Lung (tissue), 12 donors: ENCODE results near the gene DLG4. TPM values are rescaled to one million over a fixed set of nuclear protein-coding genes. Genes with fewer than 3 reads are reported as not detected.

Experiments
- ATAC-seq: fragments of 200-7000 bp; cut with Tn5 transposase; one replicate; pipeline ENCODE4 v1.9.1; 2020; ENCODE audit warnings: moderate number of reproducible peaks; ENCODE audit not compliant: insufficient read depth, low FRiP score
- DNase-seq, 3 donors: peaks; one replicate each; pipeline ENCODE4 v3.0.0-alpha.2; 2013 to 2017
- H3K27ac ChIP-seq, 2 donors: one replicate each; pipeline ENCODE4 v1.5.1; 2013; ENCODE audit warnings: mild to moderate bottlenecking in 2 of 2, moderate library complexity in 2 of 2, control low read depth in 1 of 2, inconsistent platforms in 1 of 2, low read depth in 1 of 2, low read length in 1 of 2
- H3K27me3 ChIP-seq, 3 donors: one replicate each; pipeline ENCODE4 v1.5.1; 2013; ENCODE audit warnings: low read length in 2 of 3; ENCODE audit not compliant: control insufficient read depth in 3 of 3, insufficient read depth in 3 of 3
- H3K36me3 ChIP-seq, 4 donors: one replicate each; pipeline ENCODE4 v1.5.1; 2013; ENCODE audit warnings: low read length in 4 of 4, mild to moderate bottlenecking in 1 of 4, moderate library complexity in 1 of 4; ENCODE audit not compliant: control insufficient read depth in 4 of 4, insufficient read depth in 4 of 4
- H3K4me1 ChIP-seq, 5 donors: one replicate each; pipeline ENCODE4 v1.5.1; 2013; ENCODE audit warnings: low read length in 5 of 5, mild to moderate bottlenecking in 2 of 5, moderate library complexity in 1 of 5; ENCODE audit not compliant: control insufficient read depth in 5 of 5, insufficient read depth in 5 of 5
- H3K4me3 ChIP-seq: one replicate; pipeline ENCODE4 v1.5.1; 2013; ENCODE audit warnings: mild to moderate bottlenecking, control low read depth, moderate library complexity
- H3K9ac ChIP-seq, 2 donors: one replicate each; pipeline ENCODE4 v1.5.1; 2013; ENCODE audit warnings: low read length in 2 of 2, control low read depth in 1 of 2; ENCODE audit not compliant: insufficient read depth in 1 of 2
- H3K9me3 ChIP-seq, 4 donors: one replicate each; pipeline ENCODE4 v1.5.1; 2013; ENCODE audit warnings: low read length in 3 of 4, mild to moderate bottlenecking in 1 of 4, moderate library complexity in 1 of 4; ENCODE audit not compliant: control insufficient read depth in 4 of 4, insufficient read depth in 3 of 4
- whole genome bisulfite sequencing, 2 donors: extraction: QIAGEN DNeasy Blood & Tissue Kit; methylation state at CpG; one replicate each; pipeline ENCODE4 v1.1.7; 2013; 5-methylcytosine and 5-hydroxymethylcytosine counted together
- polyA plus RNA-seq, 2 donors: library from polyadenylated mRNA; stranded (reverse); fragments of 200-250 nt; gene quantifications; one replicate each; pipeline ENCODE4 v1.2.1, GENCODE V29; 2013
- total RNA-seq, 2 donors: library from RNA; depleted of rRNA in 1 of 2; stranded (reverse); fragments of >200 nt in 1 of 2; gene quantifications; one replicate each; pipeline ENCODE4 v1.2.1, GENCODE V29; 2014 to 2021
- TF ChIP-seq, protein P1 (sequence below): IDR thresholded peaks from 2 replicates; pipeline ENCODE4 v1.5.1; 2012; ENCODE audit warnings: mild to moderate bottlenecking; ENCODE audit errors: control extremely low read depth, extremely low read depth
- donor health status: control.
- donor health status: control.
- donor health status: Bipolar disorder and iron deficiency.
- donor health status: healthy.
- donor health status: DM: yes; HTN: yes; CAD: no.

DLG4 gene
- total and polyA plus RNA-seq, 4 donors: 10.0 to 20.1 (median 15.2) TPM

GRCh38 chr17:7207120-7208001 lies 12.3 kb downstream of the DLG4 start:
- Histone ChIP-seq H3K27me3 (no peaks in the 10 kb centered on the region), H3K4me3 (no peak overlapping the region), H3K9me3 (no peaks in the 10 kb centered on the region), H3K9ac (no peak overlapping the region), H3K27ac (no peak overlapping the region), H3K36me3 (peaks cover 0 to 10% (median 6%) of the 10 kb centered on the region in 4 donors), H3K4me1 (peaks cover 0 to 24% (median 6%) of the 10 kb centered on the region in 5 donors)
- DNase-seq (no peak), ATAC-seq (no peak)
- 91 to 93% methylated on average over 24 of the region's 24 CpGs for WGBS, 2 donors
- TF ChIP-seq, protein P1, sequence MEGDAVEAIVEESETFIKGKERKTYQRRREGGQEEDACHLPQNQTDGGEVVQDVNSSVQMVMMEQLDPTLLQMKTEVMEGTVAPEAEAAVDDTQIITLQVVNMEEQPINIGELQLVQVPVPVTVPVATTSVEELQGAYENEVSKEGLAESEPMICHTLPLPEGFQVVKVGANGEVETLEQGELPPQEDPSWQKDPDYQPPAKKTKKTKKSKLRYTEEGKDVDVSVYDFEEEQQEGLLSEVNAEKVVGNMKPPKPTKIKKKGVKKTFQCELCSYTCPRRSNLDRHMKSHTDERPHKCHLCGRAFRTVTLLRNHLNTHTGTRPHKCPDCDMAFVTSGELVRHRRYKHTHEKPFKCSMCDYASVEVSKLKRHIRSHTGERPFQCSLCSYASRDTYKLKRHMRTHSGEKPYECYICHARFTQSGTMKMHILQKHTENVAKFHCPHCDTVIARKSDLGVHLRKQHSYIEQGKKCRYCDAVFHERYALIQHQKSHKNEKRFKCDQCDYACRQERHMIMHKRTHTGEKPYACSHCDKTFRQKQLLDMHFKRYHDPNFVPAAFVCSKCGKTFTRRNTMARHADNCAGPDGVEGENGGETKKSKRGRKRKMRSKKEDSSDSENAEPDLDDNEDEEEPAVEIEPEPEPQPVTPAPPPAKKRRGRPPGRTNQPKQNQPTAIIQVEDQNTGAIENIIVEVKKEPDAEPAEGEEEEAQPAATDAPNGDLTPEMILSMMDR: no peak

GRCh38 chr17:7205561-7205960 lies 14.1 kb downstream of the DLG4 start:
- H3K27ac ChIP-seq: no peak overlapping the region
- H3K27me3 ChIP-seq: no peaks in the 10 kb centered on the region
- TF ChIP-seq, protein P1: no peak
- H3K4me3 ChIP-seq: no peak overlapping the region
- DNase-seq (no peak), ATAC-seq (no peak)
- 57 to 70% methylated on average over 10 to 15 of the region's 15 CpGs for WGBS, 2 donors
- no peaks in the 10 kb centered on the region for H3K9me3 ChIP-seq
- H3K36me3 ChIP-seq: peaks cover 0 to 12% (median 6%) of the 10 kb centered on the region in 4 donors
- H3K9ac ChIP-seq: no peak overlapping the region
- peaks cover 0 to 17% (median 6%) of the 10 kb centered on the region in 5 donors for H3K4me1 ChIP-seq

DNA sequence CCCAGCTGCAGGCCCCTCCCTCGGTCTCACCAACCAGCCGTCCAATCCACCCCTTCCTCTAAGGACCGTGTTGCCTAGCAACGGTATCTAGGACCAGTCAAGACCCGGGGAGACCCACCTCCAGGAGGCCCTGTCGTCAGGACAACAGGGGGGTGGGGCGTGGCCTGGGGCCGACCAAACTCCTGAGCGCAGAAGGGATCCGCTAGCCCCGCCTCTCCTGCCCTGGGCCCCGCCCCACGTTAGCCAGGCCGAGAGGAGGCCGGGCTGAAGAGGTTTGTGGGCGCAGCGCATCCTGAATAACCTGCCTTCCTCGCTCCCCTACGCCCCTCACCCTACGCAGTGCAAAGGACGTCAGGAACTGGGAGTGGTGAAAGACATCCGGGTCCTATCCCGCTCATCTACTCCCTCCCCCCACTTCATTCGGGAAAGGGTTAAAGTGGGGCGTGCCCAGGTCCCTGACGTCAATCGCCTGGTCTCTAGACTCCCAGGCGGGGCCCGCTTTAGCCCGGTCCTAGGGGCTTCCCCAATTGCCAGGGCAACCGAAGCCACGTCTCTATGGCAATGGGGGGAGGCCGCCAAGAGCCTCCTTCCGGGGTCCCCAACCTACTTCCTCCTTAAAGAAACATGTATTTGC lies 14.7 kb downstream of the DLG4 start:
- ATAC-seq (peak; percentile 78), DNase-seq (peak; percentile 93 to 95 (median 95))
- peaks cover 0 to 14% (median 6%) of the 10 kb centered on the region in 4 donors for H3K36me3 ChIP-seq
- 1% methylated on average over 32 to 34 of the region's 34 CpGs for WGBS, 2 donors
- peaks cover 0 to 17% (median 6%) of the 10 kb centered on the region in 5 donors for H3K4me1 ChIP-seq
- TF ChIP-seq, protein P1: no peak
- H3K9me3 ChIP-seq: no peaks in the 10 kb centered on the region
- peak overlapping the region in 1 of 2 donors; percentile 2 for H3K27ac ChIP-seq
- H3K9ac ChIP-seq: no peak overlapping the region
- H3K4me3 ChIP-seq: peak overlapping the region; percentile 2
- no peaks in the 10 kb centered on the region for H3K27me3 ChIP-seq
